Stimulated activated CD4-positive, alpha-beta T cell treated with anti-CD3 and anti-CD28 coated beads, Interleukin-15, amount 100 ng/mL, for 24 hours (primary cell): ENCODE results near the gene ADRB2.
A peak's percentile ranks its signal among the peaks of the same experiment; 100 is the strongest.
"Not testable (repeated sequence)": the region's sequence is repeated elsewhere in the genome, so short reads cannot be mapped to it uniquely, and the experiment has no call there.

Source experiments
- DNase-seq: peaks from one replicate; pipeline ENCODE4 v3.0.0-alpha.2; 2020

ADRB2 gene

DNA sequence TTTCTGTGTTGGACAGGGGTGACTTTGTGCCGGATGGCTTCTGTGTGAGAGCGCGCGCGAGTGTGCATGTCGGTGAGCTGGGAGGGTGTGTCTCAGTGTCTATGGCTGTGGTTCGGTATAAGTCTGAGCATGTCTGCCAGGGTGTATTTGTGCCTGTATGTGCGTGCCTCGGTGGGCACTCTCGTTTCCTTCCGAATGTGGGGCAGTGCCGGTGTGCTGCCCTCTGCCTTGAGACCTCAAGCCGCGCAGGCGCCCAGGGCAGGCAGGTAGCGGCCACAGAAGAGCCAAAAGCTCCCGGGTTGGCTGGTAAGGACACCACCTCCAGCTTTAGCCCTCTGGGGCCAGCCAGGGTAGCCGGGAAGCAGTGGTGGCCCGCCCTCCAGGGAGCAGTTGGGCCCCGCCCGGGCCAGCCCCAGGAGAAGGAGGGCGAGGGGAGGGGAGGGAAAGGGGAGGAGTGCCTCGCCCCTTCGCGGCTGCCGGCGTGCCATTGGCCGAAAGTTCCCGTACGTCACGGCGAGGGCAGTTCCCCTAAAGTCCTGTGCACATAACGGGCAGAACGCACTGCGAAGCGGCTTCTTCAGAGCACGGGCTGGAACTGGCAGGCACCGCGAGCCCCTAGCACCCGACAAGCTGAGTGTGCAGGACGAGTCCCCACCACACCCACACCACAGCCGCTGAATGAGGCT is at the start of gene ADRB2:
Gene ADRB2, plus strand, starts transcription at position 559 of the 686 bp plus-strand sequence. CDS start 221 bp downstream, outside the sequence.
- peak; percentile 90 for DNase-seq

DNA sequence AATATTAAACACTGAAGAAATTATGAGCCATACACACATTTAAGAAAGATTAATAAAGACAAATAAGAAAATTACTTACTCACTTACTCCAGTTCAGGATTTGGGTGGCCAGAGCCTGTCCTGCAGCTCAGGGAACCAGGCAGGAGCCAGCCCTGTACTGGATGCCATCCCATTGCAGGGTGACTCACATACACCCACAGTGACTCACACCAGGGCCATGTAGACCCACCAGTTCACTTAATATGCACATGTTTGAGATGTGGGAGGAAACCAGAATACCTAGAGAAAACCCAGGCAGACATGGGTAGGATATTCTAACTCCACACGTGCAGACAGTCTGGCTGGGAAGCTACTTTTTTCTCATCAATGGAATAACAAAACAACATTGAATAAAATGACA is 49.6 kb upstream of the ADRB2 start:
- peak; percentile 32 for DNase-seq

DNA sequence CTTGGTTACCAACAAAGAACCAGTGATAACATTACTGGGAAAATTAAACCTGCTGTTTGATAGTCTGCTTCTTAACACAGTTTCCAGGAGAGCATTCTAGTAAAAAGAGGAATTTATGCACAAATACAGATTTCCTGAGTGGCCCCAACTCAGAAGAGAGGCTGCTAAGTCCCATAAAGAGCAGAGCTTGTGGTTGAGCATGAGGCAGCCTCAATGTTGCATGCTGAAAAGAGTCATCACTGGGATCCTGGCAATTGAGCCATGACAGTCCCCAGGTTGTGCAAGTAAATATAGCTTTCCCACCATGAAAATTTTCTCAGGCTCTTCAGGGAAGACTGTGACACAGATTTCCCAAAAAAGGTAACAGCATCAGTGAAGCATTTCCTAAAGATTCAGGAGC is 47.5 kb upstream of the ADRB2 start:
- DNase-seq = no peak

DNA sequence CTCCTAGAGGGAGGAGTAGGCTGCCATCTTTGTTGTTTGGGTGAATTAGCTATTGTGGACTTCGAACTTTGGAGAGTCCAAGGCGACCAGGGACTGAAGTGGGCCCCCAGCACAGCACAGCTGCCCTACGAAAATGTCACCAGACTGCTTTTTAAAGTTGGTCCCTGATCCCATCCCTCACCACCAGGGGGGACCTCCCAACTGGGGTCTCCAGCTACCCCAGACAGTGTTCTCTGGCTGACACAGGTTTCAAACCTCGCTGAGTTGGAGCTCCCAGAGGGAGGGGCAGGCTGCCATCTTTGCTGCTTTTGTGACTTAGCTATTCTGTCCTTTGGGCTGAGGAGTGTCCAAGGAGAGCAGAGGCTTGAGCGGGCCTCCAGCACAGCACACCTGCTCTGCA is 45.7 kb upstream of the ADRB2 start:
- DNase-seq = no peak

DNA sequence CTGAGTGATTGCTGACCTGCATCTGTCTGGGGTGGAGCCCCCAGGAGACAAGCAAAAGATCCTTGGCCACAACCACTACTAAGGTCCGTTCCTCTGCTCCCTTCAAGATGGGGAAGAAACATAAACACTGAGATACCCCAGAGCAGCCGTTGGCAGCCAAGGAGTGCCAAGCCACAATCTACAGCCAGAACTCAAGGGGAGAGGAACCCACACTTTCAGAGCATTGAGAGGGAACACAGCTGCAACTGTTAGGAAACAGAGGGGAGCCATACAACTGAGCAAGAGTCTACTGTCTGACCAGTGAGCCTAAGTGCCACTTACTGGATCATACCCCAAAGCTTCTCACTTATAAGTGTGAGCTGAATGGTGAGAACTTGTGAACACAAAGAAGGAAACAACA is 44.6 kb upstream of the ADRB2 start:
- DNase-seq = no peak

DNA sequence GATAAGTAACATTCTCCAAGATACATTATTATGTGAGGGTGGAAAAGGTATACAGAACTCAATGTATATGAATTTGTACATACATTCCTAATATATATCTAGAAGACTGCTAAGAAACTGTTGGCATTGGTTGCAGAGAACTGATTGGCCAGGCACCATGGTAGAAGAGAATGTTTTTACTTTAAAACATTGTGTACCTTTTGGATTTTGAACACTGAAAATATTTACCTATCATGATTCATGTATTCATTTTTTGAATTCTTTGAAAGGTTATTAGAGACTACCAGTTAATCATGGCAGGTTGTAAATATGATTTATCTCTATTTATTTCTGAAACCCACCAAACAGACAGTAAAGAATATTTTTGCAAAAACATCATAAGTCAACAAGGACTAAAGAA is 41.2 kb upstream of the ADRB2 start:
- DNase-seq = no peak

DNA sequence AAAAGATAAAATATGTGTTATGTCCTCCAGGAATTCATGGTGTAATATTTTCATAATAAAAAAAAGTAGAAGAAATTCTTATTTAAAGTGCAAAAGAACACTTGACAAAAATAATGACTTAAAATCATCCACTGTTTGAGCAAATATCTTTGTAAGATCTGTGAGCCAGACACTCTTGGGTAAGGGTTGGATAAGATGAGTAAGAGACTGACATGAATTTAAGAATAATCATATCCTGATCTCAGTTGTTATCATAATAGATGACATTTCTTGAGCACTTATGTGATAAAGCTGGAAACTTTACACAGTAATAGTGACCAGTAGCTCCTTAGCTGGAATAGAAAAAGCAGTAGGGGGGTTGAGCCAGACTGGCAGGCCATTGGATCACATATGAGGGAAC is 40.0 kb upstream of the ADRB2 start:
- DNase-seq = no peak

DNA sequence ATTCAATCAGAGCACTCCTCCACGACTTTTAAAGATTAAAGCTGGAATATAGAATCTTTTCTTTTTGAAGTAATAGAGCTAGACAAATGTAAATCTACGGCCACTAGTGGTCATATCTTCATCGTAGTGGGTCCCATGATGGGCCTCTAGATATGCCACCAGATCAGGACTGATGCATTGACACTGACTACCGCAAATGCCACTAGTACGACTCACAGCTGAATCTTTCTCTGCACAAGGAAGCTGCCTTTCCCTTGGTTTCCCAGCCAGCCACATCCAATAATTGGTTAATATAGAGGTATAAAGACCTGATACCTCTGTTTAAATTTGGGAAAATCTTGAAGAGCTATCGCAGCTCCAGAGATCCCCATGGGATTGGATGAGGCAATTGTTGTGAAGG is 37.8 kb upstream of the ADRB2 start:
- DNase-seq = no peak

DNA sequence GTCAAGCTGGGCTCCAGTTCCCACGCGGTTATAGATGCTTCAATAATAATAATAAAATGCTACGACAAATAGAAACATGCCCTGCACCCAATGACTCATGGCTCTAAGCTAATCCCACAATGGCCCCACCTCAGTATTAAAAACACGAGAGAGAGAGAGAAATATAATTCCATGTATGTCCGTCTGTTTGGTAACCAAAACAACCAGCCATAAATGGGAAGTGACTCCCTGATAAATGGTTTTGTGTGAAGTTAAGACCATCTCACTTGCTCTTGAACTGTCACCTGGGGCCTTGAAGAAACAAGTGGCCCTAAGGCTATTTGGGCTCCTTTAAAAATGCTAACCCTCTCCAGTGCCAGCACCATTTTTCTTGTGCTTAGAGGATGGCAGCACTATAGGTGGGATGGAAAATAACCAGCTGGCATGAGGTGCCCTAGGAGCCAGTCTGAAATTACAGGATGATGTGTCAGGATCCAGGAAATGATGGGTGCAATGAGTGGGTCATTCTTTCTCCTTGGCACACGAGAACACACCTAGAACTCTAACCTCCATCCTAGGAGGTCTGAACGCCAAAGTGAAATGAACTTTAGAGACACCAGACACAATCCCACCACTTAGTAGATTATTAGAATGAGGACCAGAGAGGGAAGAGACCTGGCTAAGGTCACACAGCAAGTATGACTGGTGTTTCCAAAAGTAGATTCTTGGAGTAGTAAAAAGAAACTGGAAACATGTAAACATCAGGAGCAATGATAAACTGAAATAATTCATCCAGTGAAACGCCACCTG is 35.7 kb upstream of the ADRB2 start:
- no peak for DNase-seq

DNA sequence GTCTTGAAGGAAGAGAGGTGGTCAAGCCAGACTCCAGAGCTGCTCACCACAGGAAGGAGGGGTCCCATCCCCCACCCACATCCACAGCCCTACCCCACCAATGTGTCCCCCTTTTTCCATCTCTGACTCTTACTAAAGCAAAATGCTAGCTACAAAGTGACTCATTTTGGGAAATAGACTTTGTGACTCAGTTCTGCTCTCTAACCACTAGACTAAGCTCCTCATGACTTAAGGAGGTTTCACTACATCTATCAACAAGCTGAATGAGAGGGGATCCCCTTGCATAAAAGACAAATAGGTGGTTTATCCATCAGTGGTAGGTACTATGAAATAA is 35.1 kb upstream of the ADRB2 start:
- peak; percentile 61 for DNase-seq

DNA sequence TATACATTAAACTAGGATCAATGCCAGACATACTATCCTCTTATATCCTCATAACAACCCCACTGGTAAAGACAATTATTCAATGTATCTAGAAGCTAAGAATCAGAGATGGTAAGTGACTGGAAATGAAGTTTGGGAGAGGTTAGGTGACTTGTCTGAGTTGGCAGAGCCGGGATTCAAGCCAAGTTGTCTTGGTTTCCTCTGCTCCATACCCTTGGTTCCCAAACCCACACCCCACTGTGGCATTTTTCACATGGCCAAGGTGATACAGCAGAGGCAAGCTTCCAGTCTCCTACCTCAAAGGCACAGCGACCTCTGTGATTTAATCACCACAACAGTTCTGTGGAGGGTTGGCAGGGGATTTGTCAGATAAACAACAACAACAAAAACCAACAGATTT is 34.7 kb upstream of the ADRB2 start:
- DNase-seq = no peak

DNA sequence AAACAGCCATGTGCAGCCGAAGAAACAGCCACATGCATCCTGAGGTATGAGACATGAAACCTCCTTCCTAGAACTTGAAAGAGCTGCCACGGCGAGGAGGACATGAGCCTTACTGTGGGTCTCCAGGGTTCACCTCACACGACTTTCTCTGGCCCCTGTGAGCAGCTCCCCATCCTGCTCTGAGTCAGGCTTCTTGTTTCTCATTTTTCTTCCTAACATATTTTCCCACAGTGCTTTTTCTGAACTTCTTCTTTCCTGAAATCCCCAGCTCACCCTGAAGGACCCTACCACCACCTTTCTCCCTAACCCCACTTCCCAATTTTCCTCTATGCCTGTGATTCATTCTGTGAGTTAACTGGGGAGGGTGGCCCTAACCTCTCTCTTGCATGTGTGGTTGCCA is 33.7 kb upstream of the ADRB2 start:
- DNase-seq = no peak

DNA sequence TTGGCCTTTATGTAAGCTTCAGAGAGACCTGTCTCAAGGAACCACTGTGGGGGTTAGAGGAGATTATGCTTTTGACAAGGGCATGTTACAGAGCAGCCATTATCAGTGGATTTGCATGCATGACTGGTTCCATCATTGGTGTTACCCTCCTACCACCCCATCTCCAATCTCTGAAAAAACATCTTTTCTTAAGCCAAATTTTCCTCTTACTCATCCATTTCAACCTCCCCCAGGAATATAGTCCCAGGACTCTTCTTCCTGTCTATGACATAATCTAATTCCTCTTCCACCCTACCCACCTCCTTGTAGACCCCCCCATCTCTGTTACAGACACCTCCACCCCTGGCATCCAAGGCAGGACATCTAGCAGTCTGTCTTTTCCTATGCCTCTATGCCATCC is 33.1 kb upstream of the ADRB2 start:
- no peak for DNase-seq

DNA sequence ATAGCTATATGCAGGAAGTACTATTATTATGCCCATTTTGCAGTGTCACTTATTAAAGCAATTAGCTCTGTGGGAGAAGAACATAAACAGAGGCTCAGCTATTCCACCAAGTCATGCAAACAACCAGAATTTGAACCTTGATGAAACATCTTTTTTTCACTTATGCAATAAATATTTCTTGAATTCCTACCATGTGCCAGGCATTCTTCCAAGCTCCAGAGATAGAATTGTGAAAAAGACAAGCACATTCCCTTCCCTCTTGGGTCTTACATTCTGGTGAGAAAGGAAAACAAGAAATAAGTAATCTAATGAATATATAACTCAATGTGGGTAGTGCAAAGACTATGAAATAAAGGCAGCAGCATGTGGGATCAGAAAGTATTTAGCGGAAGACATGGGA is 32.1 kb upstream of the ADRB2 start:
- DNase-seq = no peak

DNA sequence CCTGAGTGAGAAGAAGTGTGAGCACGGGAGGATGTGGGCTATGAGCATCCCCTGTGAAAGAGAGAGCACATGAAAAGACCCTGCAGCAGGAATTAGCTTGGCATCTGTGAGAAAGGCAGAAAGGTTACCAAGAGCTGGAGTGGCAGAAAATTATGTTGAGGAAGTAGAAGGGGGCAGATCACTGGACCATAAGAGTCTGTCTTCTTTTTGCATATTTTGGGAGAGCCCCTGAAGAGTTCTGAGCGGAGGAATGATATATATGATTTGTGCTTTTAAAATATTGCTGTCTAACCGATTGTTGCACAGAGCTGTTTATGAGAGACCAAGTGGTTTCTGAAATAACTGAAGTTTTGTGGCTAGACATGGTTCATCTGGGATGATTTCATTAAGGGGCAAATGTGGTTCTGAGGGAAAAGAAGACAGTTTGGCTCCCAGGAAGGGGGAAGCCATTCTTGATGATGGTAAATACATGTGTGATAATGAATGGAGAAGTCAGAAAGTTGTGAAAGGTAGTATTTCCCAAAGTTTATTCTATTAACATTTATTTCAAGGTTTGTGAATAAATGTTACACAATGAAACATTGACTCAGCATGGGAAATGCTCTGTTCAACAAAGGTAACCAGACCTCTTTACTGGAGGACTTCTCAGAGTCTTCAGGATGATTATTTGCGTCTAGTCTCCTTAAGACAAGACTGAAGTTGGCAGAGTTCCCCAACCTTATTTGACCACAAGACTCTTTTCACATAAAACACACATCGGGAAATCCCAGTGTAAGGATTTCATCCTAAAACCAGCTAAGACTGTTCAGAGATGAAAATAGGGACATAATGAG is 31.5 kb upstream of the ADRB2 start:
- no peak for DNase-seq

DNA sequence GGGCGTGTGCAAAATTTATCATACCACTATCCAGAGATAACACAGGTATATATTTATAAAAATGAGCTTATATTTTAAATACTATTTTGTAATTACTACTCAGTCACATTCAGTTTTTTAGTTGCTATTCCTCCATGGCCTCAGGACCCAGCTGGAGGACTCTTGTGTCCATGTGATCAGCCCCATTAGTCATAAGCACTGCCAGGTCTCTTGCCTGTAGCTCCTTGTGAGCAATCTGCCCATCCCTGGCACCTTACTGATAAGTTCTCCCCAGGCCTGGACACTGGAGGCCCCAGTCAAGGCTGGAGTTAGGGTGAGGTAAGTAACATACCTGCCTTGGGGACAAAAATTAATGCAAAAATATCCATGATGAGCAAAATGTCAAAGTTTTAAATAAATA is 29.5 kb upstream of the ADRB2 start:
- DNase-seq = no peak

DNA sequence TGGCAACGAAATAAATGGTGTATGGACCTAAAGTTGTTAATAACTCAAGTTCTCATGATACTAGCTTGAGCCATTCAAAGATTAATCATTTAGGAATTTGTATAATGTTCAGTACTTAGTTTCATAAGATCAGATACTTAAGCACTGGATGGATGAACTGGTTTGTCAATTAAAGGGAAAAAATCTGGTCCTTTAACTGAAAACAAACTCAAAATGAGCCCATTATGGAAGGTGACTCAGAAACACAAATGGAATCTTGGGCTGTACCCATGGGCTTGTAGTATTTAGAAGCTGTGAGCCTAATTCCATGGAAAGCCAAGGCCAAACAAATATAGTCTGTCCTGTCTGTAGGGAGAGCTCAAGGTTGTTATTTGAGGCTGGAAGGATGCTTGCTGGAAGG is 27.6 kb upstream of the ADRB2 start:
- no peak for DNase-seq

DNA sequence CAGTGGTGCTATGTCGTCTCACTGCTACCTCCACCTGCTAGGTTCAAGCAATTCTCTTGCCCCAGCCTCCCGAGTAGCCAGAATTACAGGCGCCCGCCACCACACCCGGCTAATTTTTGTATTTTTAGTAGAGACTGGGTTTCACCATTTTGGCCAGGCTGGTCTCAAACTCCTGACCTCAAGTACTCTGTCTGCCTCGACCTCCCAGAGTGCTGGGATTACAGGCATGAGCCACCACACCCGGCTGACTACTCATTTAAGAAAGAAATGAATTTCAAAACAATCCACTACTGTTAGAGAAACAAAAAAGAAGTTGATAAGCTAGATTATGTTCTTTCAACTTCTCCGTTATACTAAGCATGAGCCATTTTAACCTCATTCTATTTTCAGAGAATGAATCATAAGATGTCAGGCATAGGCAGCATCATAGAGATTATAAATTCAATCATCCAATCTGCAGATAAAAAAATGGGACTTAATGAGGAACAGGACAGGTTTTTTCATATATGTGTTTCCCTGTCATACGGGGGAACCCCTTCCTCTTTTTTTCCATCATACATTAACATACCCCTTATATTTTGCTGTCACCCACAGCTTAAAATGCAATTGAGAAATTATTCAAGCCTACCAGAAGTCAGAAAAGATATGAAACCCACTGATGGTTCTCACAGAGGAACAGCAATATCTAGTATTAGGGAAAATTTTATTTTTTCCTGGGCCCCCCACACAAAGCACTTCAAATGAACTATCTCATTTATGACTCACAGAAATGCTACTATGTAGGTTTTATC is 26.5 kb upstream of the ADRB2 start:
- DNase-seq = peak; percentile 39

DNA sequence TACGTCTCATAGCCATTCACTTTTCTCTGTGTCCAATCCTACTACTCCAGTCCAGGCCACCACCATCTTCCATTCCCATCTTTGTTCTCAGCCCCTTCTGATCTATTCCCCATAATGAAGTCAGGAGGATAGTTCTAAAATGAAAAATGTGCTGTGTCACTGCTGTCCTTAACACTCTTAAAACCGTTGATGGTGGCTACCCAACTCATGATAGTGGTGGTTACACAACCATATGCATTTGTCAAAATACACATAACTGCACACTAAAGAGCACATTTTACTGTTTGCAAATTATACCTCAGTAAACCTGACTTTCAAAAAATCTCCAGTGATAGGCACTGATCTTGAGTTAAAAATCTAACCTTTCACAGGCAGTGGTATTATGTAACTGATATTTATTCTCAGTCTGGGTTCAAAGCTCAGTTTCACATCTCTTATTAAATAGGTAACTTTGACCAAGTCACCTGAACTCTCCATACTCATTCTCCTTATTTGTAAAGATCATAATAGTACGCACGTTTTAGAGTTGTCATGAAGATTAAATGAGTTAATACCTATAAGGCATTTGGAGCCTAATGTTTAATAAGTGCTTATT is 24.6 kb upstream of the ADRB2 start:
- no peak for DNase-seq

DNA sequence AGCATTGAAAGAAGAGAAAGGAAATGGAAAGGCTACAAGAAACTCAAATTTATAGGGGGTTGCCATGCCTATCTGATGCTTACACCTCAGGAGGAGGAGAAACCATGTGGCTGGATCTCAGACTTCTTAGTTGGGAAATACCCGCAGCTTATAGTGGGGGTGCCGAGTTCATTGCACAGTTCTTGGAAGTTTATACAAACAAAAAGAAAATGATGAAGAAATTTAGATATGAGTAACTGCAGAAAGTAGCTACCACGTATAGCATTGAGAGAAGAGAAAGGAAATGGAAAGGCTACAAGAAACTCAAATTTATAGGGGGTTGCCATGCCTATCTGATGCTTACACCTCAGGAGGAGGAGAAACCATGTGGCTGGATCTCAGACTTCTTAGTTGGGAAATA is 23.0 kb upstream of the ADRB2 start:
- DNase-seq = not testable (repeated sequence)

DNA sequence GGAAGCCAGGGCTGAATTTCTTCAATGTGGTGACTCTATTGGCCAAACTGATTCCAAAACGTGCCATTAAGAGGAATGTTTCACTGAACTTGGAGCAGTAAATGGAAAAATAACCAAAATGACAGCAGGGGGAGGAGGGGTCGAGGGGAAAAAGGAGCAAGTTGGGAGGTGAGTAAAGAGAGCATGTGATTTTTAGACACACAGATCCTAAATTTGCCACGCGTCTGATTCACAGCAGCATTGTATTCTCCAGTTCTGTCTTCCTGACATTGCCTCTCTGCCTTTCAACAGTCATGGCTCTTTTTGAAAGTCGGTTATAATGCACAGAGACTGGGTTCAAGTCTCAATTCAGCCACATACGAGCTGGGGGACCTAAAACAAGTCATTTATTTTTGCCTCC is 22.0 kb upstream of the ADRB2 start:
- DNase-seq = no peak
